Kidney tubule cell (primary cell): ENCODE data around the gene SLC44A5.
"Not testable (repeated sequence)": the region's sequence is repeated elsewhere in the genome, so short reads cannot be mapped to it uniquely, and the experiment has no call there.

Experiments
- DNase-seq: peaks from one replicate; pipeline ENCODE4 v3.0.0-alpha.2; 2018; ENCODE audit warnings: low spot score

SLC44A5 gene

DNA sequence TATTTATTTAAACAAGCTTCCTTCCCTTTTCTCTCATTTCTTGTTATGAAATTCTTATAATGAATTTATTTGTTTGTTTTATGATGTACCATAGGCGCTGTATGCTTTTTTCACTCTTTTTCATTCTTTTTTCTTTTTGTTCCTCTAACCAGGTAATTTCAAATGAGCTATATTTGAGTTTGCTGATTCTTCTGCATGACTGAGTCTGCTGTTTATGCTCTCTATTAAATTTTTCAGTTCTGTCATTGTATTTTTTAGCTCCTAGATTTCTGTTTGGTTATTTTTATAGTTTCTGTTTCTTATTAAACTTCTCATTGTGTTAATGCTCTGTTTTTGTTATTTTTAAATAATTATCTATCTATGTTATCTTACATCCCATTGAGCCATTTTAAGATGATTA lies 244.3 kb downstream of the SLC44A5 start:
- no peak for DNase-seq

DNA sequence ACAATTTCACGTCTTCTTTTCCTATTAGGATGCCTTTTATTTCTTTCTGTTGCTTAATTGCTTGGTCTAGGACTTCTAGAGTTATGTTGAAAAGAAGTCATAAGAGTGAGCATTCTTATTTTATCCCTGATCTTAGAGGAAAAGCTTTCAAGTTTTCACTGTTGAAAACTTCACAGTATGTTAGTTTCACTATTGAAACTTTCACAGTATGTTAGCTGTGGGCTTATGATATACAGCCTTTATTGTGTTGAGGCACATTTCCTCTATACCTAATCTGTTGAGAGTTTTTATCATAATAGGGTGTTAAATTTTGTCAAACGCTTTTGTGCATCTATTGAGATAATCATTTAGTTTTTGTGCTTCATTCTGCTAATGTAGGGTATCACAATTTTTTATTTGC lies 249.7 kb downstream of the SLC44A5 start:
- DNase-seq = no peak

DNA sequence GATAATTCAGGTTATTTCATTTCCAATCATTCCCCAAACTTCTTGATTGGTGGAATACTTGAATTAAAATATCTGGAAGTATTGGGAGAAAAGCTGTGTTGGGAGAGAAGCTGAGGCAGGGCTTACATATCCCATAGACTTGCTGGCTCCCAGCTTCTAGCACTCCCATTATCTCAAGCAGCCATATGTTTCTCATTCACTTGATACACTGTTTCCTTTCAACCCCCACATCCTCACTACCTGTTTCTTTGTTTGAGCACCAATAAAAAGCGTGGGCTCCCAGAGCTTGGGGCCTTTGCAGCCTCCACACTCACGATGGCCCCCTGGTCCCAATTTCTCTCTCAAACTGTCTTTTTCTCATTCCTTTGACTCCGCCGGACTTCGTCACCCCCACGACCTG lies 256.6 kb downstream of the SLC44A5 start:
- DNase-seq = not testable (repeated sequence)

DNA sequence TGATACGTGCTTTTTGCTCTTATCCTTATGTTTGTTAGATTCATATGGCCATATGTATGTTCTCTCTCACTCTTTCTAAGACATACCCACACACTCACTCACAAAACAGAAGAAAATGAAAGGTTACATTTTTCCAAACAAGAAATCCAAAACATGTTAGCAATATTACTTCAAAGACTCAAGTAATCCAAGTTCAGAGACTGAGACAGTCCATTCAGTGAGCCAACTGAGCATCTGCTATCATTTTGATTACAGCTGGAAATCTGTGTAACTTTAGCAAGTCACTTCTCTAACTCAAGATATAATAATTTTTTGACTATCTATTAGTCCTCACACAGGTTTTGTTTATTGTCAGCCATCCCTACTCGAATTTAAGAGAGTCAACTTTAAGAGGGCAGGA lies 257.9 kb downstream of the SLC44A5 start:
- no peak for DNase-seq

DNA sequence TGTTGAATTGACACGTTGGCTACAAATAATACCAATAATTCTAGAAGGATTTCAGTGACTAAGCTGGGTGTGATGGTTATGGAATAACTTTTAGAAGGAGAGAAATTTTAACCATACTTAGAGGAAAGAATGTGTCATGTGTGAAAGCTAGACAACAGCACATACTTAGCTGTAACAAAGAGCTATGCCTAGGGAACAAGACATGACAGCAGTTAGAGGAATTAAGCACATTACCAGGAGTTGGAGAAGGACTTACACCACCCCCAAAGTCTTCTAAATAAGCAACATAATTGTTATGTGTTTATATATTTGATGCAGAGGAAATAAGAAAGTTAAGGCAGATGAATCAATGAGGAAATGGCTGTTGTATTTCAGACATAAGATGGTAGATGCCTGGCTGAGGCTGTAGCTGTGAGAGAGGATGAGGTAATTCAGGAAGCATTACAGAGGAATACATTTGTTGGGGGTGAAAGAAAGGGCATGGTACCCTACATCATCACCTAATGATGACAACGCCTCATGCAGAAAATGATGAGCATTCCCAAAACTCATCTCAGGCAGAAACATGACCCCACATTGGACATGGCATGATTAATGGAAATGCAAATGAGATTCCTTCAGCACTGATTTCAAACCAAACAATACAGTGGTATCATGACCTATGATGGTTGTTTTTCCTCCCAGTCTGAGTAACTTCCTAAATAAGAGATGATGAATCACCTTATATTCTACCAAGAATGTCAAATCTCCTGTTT lies 265.2 kb downstream of the SLC44A5 start:
- peak; percentile 86 for DNase-seq

DNA sequence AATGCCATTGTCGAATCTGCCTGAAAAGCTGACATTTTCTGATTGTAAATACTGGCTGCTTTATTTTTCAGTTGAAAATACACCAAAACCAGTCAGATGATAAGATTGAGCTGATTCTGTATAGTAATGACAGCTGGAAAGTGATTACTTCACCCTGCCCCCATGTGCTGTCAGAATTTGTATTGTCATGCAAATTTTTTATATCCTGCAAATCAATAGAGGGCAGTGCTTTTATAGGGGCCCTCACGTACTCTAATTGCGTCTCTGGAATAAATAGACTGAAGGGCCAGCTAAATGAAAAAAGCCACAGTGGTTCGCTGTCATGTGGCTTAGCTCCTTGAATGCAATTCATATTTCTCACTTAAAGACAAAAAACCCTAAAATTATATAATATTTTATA lies 268.1 kb downstream of the SLC44A5 start:
- no peak for DNase-seq

DNA sequence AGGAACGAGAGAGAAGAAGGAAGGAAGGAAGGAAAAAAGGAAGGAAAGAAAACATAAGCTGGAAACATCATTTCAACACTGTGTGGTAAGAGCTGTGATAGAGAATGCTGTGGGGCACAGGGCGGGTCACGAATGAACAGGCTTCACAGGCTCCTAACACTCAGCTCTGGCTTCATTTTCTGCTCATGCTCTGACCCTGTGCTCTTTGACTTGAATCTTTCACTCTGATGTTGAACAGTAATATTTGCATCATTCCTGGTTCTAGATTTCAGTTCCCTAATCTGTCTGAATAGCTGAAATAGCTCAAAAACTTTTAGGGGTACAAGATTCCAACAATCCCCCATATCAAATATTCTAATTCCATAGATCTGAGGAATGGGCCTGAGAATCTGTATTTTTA lies 269.4 kb downstream of the SLC44A5 start:
- no peak for DNase-seq

DNA sequence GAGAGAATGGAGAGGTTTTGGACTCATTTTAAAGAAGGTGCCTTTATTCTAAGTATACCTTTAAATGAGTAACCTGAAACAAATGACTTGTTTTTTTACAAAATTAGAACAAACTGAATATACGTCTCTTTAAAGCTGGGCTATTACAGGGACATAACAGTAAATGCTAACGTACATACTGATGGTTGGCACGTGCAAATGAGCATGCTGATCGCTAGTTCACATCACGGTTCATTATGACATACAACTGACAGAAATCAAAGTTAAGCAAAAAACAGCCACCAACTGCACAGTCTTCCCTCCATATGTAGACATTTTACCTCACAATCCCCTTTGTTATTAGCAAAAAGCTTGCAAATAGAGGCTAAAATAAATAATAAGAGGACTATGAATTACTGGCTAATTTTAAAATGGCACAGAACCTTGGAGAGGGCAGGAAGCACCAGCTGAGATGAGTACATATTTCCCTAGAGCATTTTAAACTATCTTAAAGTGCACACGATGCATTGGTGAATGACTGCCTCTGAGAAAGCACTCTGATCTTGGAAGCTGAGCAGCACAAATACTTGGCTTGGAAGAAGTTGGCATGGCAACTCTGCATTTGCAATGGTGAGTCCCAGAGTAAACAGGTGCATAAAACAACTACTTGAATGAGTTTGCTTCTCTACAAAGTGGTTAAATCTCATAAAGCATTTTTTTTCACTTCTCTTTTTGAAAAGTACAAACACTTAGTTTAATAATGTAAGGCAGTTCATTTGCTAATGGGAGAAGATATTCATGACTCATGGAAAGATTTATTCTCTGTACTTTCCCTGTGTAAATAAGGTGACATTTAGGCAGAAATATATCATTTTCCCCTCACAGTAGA lies 272.1 kb downstream of the SLC44A5 start:
- no peak for DNase-seq

DNA sequence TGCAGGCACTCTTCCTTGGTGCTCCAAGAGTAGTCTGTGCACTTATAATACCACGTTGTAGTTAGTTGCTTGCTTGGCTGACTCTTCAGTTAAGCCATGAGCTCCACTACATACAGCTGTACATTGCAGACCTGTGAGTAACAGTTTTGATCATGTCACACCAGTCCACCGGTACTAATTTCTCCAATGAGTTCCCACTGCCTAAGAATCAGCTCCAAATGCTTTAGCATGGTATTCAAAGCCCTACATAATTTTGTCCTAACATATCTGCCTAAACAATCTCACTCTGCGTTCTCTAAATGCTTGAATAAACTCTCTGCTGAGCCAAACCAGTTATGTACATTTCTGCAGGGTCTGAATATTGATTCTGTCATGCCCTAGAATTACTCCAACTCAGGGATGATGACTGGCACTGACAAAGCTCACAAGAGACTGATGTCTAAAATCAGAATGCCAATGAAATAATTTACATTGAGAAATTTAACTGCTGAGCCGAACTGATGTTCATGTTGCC lies 276.0 kb downstream of the SLC44A5 start:
- DNase-seq = peak; percentile 11

DNA sequence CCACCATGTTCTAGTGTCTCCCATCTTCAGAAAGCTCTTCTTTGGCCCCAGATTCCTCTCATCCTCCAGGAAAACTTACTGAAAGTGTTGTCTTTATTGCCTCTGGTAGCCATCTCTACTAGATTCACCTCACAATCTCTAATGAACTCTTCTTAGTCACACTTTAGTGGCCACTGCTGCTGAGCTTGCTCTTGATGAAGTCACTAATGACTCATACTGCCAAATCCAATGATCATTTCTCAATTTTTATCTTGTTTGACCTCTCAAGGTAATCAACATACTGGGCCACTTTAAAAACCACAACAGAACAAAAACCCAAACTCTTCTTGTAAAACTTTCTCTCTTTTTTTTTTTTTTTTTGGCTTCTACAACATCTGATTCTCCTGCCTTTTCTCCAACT lies 280.3 kb downstream of the SLC44A5 start:
- DNase-seq = peak; percentile 20

DNA sequence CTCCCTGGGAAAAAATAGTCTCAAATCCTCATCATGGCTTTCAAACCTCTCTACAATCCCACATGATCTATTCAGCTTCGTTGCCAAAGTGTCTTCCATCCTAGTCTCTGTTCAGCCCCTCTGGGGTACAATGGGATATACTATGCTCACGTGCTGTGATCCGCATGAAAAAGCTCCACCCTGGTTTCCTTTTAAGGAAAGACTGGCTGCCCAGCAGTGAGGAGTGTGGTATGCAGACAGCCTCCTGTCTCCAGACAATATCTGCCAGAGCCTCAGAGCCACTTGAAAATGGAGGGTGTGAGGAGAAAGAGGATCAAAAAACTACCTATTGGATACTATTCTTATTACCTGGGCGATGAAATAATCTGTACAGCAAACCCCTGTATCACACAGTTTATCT lies 282.2 kb downstream of the SLC44A5 start:
- no peak for DNase-seq

DNA sequence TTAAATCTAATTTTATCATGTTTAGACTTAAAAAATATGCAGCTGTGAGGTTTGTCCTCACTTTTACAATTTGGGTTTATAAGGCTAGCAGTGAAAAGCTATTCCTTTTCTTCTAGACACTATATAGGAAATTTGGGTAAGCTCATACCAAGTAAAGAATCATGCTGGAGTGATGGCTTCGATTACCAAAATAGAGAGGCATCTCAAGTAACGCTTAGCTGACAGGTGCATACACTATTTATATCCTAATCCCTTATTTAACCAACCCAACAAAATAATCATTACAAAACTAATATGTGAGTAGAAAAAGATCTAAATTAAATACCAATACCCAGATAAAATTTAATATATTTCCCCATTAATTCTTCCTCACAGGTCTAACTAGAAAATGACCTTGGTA lies 283.5 kb downstream of the SLC44A5 start:
- no peak for DNase-seq

DNA sequence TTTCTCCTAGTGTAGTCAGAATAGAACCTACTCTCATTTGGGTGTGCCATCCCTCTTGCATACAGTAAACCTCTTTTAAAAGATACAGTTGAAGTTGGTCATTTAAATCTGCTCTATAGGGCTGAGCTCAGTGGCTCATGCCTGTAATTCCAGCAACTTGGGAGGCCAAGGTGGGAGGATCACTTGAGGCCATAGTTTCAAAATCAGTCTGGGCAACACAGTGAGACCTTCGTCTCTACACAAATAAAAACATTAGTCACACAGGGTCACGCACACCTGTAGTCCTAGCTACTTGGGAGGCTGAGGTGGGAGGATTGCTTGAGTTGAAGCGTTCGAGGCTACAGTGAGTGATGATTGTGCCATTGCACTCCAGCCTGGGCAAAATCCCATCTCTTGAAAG lies 292.9 kb downstream of the SLC44A5 start:
- no peak for DNase-seq

DNA sequence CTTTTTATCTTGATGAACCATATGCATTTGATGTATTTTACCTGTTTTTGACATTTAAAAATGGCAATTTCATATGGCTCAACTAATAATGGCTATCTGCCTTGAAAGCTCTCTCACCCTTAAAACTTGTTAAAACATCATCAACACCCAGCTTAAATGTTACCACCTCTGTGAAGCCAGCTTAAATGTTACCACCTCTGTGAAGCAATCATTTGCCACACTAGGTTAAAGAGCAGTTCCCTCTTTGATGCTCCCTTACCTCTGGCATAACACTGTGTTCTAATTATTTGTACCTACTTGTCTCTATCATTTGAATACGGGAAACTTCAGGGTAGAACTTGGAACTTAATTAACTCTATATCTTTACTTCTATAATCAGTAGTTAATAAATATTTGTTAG lies 294.7 kb downstream of the SLC44A5 start:
- DNase-seq = no peak

DNA sequence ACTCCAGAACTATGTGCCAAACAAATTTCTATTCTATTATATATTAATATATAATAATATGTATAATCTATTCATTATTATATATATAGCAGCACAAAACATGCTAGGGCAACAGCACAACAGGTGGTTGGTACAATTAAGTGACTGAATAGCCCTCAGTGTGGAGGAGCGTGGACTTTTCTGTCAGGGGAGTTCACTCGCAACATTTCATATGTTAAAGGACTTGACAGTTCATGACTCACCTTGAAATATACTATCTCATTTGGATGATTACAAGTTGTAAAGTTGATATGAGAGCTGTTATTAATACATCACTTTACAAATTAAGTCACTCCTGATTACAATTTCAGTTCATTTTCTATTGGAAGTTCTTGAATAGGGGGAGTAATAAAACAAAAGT lies 298.3 kb downstream of the SLC44A5 start:
- no peak for DNase-seq

DNA sequence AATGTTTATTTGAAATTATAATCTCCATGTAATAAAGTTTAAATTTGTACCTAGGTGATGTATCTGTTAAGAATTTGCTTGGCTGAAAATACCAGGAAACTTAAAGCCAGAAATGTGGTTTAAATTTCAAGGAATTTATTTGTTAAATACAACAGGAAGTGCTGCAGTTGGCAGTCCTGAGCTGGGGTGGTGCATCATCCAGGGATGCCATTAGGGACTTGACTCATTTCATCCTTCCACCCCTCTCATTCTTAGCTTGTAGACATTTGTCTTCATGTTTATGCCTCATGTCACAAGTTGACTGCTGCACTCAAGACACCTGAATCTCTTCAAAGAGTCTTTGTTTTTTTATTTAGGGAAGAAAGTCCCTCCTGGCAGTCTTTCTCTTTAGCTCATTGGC lies 300.8 kb downstream of the SLC44A5 start:
- peak; percentile 68 for DNase-seq

DNA sequence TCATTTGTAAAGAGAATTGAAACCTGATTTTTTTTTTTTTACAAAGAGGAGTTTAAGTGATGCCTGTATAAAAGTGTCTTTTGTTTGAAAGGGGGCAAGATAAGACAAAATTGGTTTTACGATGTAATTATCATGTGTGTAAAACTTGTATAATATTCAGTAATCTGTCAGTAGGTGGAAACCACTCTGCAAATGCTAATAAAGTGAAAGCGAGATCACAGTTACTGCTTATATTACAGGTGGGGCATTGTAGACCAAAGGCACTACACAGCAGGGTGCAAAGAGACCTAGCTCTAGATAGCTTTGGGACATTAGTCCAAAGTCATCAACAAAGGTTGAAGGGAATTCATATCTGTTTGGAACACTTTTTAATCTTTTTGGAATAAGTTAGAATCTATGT lies 302.5 kb downstream of the SLC44A5 start:
- DNase-seq = no peak

DNA sequence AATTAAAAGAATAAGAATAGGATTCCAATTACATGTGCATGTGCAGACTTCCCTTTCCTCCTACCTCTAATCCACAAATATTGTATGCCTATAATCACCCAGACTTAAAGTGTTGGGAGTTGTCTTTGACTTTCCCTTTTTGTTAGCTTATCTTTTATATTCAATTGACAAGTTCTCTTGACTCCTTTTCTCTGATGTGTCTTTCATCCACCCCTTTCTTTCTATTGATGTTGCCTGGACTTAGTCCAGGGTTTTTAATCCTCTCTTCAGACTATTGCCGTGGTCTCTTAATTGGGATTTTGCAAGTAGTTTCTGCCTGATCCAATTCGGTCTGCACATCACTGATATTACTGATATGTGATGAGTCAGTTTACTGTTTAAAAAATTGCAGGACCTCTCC lies 305.9 kb downstream of the SLC44A5 start:
- no peak for DNase-seq

DNA sequence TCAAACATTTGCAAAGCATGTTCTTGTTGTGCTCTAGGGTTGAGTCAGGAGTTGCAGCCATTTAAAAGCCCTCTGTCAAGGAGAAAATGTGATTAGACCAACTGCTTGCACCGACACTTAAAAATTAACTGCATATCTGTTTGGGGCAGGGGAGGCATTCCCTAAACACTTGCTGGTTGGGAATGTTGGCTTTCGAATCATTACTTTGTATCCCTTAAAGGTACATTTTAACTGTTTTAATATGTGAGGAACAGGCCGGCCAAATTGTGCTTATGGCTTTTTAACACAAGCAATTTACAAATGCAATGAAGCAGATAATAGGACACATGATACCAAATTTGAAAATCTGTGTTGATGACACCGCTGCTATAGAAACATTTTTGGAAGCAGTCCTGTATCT lies 317.6 kb downstream of the SLC44A5 start:
- DNase-seq = no peak

DNA sequence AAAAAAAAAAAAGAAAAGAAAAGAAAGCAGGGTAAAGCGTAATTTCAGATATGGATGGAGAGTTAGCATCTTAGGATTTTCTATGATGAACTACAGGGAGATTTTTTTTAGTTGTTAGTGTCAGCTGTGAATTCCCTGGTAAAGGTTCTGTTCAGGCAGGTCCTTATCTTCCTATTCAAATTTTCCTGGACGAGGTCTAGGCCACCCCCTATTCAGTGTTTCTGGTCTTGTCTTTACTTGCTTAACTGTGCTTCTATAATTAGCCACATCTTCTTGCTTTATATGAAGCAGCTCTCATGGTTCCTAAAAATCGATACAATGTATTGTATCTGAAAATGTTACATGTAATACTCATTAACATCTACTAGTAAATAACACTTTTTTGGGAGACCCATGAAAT lies 318.9 kb downstream of the SLC44A5 start:
- DNase-seq = no peak

DNA sequence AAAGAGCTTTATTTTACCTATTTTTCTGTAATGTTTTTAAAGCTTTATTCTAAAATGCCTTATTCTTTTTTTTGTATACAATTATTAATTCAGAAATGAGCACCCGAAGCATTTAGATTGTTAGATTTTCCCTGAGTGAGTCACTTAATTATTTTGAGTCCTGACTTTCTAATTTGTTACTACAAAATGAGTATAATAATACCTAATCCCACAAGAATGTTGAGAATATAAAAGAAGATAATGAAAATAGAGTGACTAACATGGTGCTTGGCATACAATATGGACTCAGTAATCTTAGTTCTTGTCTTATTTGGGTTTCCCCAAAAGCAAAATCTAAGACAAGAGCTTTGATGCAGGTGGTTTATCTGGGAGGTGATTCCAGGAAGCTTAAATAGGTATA lies 334.5 kb downstream of the SLC44A5 start:
- no peak for DNase-seq

DNA sequence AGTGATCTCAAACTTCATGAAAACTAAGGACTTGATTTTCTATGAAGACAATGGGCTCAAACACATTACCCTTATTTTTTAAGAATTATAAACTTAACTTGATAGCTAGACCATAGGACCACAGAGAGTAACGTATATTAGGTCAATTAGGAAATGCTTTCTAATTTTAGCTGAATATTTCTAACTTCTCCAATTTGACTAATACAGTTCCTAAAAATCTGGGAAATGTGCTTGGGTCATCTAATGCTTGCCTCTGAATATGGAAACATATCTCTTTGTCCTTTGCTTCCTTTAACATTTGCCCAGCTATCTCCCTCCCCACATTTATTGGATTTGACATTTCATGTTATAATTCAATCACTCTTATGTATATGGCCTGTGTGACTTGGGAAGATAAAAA lies 335.3 kb downstream of the SLC44A5 start:
- no peak for DNase-seq

DNA sequence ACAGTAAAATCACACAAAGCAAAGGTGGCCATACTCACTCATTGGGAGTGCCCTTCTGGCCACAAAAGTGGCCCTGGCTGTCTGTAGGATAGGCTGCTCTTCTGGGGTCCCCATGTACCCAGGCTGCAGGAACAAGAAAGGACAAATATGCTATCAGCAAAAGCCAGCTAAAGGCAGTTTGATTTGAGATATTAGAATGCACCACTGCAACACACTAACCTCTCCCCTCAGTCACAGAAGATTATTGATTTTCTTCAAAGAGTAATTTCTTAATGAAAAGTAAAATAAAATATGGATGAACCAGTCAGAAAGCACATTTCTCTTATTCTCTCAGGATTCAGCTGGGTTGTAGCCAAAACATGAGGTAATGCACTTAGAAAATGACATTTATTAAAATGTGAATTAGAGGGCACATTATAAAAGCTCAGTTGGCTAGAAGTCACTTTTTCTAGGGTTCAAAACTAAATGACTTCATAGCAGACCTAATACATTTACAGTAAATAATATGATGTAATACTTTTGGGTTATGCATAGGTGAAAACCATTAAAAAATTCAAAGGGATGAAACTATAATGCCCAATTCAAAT lies 335.9 kb downstream of the SLC44A5 start:
- no peak for DNase-seq
